GM12872 (cell line): ENCODE results near the gene SORCS1.

Source experiments
- TF ChIP-seq, protein P1 (sequence below): IDR thresholded peaks from 3 replicates; pipeline ENCODE4 v1.5.1; 2011; ENCODE audit warnings: low read depth, mild to moderate bottlenecking, low read length, moderate library complexity; ENCODE audit not compliant: insufficient read depth

Gene SORCS1

DNA sequence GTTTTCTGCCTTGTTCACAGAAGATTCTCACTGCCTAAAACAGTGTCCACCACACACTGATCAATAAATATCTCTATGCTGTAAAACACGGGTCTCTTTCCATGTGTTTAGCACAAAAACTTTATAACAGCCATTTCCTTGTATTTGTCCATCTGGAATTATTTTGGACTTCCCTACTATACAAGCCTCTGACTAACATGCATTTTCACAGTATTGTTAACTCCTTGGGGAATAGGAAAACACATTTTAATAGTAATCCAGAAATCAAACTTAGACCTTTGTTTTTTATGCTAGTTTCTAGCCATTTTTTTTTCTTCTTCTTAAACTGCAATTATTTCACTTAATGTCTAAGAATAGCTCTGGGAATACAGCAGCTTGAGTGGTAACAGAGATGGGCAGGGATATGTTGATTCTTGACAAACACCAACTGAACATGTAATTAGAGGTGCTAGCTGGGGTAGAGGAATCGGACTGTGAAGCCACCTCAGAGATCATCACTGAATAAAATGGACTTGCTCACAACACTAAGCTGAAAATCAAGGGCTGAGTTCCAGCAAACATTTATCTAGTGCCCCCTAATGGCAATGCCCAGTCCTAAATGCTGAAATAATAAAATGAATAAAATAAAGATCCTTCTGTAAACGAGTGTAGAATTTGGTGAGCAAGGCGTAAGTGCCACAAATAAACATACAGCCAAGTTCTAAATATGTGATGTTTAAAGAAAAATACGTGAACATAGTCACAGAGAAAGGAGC is 593.1 kb downstream of the SORCS1 start:
- TF ChIP-seq, protein P1, sequence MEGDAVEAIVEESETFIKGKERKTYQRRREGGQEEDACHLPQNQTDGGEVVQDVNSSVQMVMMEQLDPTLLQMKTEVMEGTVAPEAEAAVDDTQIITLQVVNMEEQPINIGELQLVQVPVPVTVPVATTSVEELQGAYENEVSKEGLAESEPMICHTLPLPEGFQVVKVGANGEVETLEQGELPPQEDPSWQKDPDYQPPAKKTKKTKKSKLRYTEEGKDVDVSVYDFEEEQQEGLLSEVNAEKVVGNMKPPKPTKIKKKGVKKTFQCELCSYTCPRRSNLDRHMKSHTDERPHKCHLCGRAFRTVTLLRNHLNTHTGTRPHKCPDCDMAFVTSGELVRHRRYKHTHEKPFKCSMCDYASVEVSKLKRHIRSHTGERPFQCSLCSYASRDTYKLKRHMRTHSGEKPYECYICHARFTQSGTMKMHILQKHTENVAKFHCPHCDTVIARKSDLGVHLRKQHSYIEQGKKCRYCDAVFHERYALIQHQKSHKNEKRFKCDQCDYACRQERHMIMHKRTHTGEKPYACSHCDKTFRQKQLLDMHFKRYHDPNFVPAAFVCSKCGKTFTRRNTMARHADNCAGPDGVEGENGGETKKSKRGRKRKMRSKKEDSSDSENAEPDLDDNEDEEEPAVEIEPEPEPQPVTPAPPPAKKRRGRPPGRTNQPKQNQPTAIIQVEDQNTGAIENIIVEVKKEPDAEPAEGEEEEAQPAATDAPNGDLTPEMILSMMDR = peak; percentile 49; the same call in 2 of the 3 replicates

DNA sequence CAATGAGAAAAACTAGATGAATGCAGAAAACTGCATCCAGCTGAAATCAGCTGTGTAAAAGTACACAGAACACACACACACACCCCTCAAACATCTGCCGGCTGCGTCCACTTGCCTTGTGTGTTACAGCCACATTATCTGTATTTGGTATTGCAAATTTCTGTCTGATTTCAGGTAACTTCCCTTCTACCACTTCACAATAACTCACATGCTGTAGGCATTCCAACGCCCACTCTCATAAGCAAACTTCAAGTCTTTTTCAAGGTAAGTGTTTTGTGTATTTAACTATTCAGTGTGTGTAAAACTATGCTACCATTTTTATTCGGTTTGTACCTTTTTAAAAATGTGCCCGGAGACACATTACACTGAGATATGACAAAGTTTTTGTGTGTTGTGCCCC is 594.2 kb downstream of the SORCS1 start:
- TF ChIP-seq, protein P1 = no peak

DNA sequence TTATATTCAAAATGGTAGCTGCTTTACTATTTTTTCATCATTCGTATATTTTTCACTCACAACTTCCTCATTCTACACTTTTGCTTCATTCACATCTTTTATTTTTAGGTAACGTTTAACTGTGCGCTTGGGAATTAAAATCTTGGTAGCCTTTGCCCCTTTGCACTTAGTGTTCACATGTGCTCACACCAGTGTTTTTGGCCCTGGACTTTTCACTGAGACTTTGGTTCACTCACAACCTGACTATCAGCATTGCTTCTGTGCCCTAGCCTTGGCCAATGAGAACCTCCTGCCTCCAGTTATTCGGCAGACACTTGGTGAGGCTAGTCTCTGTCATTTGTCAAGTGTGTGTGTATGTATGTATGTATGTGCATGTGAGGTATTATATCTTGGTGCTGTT is 596.9 kb downstream of the SORCS1 start:
- TF ChIP-seq, protein P1 = no peak

DNA sequence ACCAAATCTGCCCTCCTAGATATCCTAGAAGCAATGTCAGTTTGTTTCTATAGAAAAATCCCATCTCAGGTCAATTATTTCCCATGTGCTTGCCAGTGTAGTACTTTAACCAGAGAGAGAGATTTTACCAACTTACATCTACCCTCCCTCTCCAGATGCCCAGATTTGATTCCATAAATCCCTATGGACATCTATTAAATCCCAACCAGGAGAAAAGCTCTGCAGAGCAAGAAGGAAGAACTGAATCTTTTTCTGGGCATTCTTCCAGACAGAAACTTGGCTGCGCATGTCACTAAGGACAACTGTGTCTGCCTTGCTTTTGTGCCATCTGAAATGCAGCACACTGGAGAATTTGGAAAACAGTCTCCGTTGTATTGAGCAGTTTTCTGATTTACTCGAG is 597.6 kb downstream of the SORCS1 start:
- TF ChIP-seq, protein P1 = no peak

DNA sequence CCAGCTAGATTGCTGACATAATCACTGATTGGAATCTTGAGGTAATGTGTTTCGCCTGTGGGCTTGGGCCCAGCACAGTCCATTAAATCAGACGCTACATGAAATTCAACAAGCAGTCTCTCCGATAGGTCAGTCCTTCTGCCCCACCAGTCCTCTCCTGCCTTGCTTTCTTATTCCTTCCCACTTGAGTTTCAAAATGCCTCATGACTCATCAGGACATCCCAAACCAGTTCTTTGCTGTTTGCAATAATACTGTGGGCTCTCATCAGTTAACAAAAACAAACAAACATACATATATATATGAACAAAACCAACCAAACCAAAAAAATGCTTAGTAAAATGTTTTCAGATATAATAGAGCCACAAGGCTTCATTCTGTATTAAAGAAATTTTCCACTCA is 599.0 kb downstream of the SORCS1 start:
- TF ChIP-seq, protein P1 = no peak

DNA sequence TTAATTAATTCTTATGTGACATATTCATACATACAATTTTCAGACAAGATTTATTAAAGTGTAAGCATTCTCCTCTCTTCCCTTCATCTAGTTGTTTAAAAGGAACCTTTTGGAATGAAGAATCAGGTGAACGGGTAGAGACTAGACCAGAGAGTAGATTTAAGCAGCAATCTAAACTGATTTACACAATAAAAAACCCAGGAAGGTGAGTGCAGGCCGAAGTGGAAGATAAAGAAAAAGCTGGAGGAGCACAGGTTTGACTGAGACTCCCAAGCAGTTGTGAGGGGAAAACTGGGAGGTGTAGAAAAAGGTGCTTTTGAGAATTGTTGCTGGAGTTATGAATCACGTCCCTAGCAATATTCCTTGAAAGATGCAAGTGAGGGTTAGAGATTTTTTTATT is 601.1 kb downstream of the SORCS1 start:
- TF ChIP-seq, protein P1 = no peak

DNA sequence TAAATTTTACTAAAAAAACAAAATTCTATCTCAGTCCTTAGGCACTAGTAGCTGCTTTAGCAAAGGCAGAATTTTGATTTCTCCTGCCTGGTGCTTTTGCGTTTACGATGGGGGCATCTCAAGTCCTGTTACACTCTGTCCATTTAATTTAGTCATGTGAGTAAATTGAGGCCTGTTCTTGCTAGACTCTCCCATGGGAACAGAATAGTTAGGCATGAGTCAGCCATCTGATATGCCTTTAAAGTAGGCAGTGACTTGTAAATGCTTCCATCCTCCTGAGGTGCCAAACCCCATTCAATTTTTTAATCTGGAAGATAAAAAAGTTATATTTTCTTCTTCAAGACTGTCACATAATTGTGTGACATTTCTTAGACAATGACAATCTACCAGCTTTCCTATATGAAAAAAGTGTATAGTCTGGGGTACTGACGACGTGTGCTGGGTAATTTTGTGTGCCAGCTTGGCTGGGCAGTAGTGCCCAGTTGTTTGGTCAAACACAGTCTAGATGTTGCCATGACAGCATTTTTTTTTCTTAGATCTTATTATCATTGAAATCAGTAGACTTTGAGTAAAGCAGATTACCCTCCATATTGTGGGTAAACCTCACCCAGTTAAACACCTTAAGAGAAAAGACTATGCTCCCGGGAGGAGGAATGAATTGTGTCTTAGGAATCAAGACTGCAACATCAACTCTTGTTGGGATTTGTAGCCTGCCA is 603.4 kb downstream of the SORCS1 start:
- TF ChIP-seq, protein P1 = no peak
